Osteoblast (primary cell): ENCODE measurements around the gene IL1RL2. TPM values are rescaled to one million over a fixed set of nuclear protein-coding genes. Genes with fewer than 3 reads are reported as not detected.
A peak's percentile ranks its signal among the peaks of the same experiment; 100 is the strongest.

Source experiments
- DNase-seq: peaks from one replicate; pipeline ENCODE4 v3.0.0; 2011; ENCODE audit warnings: low spot score, mixed read lengths; ENCODE audit not compliant: insufficient read length; ENCODE audit errors: missing footprints
- H2AFZ ChIP-seq: 2 replicates; pipeline ENCODE4 v1.6.0; 2011; ENCODE audit warnings: mild to moderate bottlenecking, low read length
- H3K27ac ChIP-seq: 2 replicates; pipeline ENCODE4 v1.5.1; 2011; ENCODE audit warnings: mild to moderate bottlenecking, low read depth, low read length, moderate library complexity
- H3K27me3 ChIP-seq: 2 replicates; pipeline ENCODE4 v1.6.0; 2012; ENCODE audit warnings: mild to moderate bottlenecking, control low read depth, inconsistent platforms, low read length, moderate library complexity; ENCODE audit not compliant: insufficient read depth
- H3K36me3 ChIP-seq: 2 replicates; pipeline ENCODE4 v1.5.1; 2011; ENCODE audit warnings: mild to moderate bottlenecking, low read length, control low read depth, moderate library complexity; ENCODE audit not compliant: insufficient read depth
- H3K4me1 ChIP-seq: 2 replicates; pipeline ENCODE4 v1.5.1; 2011; ENCODE audit warnings: mild to moderate bottlenecking, low read length, control low read depth, moderate library complexity; ENCODE audit not compliant: insufficient read depth
- H3K4me2 ChIP-seq: 2 replicates; pipeline ENCODE4 v1.6.0; 2011; ENCODE audit warnings: mild to moderate bottlenecking, low read length; ENCODE audit not compliant: insufficient read depth
- H3K4me3 ChIP-seq: fragments of 200-600 bp; sonication (generic); 3 replicates; pipeline ENCODE4 v1.5.1; 2012; ENCODE audit warnings: mild to moderate bottlenecking, low read length, inconsistent platforms; ENCODE audit not compliant: insufficient read depth
- H3K79me2 ChIP-seq: 2 replicates; pipeline ENCODE4 v1.6.0; 2012; ENCODE audit warnings: mild to moderate bottlenecking, low read length, control low read depth, inconsistent platforms; ENCODE audit not compliant: insufficient read depth
- H3K9me3 ChIP-seq: 2 replicates; pipeline ENCODE4 v1.5.1; 2011; ENCODE audit warnings: low read depth, low read length, control low read depth
- H4K20me1 ChIP-seq: 2 replicates; pipeline ENCODE4 v1.6.0; 2012; ENCODE audit warnings: mild to moderate bottlenecking, low read length, control low read depth; ENCODE audit not compliant: insufficient read depth
- total RNA-seq: library from RNA; depleted of rRNA; stranded (reverse); fragments of >200 nt; gene quantifications from 2 replicates; pipeline ENCODE4 v1.2.3, GENCODE V29; 2012
- TF ChIP-seq, protein P1 (sequence below): IDR thresholded peaks from 2 replicates; pipeline ENCODE4 v1.5.1; 2011; ENCODE audit warnings: mild to moderate bottlenecking, low read depth, low read length, moderate library complexity; ENCODE audit errors: extremely low read depth

Gene IL1RL2
- total RNA-seq, 1 donor, result 0.72 TPM

DNA sequence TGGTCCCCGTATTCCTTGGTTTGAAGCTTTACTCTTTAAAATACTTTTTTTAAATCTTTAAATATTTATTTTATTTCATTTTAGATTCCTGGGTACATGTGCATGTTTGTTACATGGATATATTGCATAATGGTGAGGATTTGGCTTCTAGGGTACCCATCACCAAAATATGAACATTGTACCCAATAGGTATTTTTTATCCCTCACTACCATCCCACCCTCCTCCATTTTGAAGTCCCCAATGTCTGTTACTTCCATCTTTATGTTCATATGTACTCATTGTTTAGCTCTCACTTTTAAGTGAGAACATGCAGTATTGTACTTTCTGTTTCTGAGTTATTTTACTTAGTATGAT lies 65.0 kb downstream of the IL1RL2 start:
- Histone ChIP-seq H3K36me3 (no peaks in the 10 kb centered on the region), H3K27ac (no peak overlapping the region), H3K9me3 (no peaks in the 10 kb centered on the region), H3K79me2 (no peaks in the 10 kb centered on the region), H3K4me2 (peak overlapping the region; percentile 87), H4K20me1 (no peaks in the 10 kb centered on the region), H2AFZ (no peak overlapping the region), H3K4me1 (peaks cover 4% of the 10 kb centered on the region), H3K4me3 (no peak overlapping the region), H3K27me3 (no peaks in the 10 kb centered on the region)
- DNase-seq, result no peak
- TF ChIP-seq, protein P1, sequence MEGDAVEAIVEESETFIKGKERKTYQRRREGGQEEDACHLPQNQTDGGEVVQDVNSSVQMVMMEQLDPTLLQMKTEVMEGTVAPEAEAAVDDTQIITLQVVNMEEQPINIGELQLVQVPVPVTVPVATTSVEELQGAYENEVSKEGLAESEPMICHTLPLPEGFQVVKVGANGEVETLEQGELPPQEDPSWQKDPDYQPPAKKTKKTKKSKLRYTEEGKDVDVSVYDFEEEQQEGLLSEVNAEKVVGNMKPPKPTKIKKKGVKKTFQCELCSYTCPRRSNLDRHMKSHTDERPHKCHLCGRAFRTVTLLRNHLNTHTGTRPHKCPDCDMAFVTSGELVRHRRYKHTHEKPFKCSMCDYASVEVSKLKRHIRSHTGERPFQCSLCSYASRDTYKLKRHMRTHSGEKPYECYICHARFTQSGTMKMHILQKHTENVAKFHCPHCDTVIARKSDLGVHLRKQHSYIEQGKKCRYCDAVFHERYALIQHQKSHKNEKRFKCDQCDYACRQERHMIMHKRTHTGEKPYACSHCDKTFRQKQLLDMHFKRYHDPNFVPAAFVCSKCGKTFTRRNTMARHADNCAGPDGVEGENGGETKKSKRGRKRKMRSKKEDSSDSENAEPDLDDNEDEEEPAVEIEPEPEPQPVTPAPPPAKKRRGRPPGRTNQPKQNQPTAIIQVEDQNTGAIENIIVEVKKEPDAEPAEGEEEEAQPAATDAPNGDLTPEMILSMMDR, result no peak

- H3K27me3 ChIP-seq, result no peaks in the 10 kb centered on the region
- TF ChIP-seq, protein P1, result no peak
- H3K4me2 ChIP-seq, result no peak overlapping the region
- peaks cover 4% of the 10 kb centered on the region for H3K4me1 ChIP-seq
- no peaks in the 10 kb centered on the region for H4K20me1 ChIP-seq
- H2AFZ ChIP-seq, result no peak overlapping the region
- H3K27ac ChIP-seq, result no peak overlapping the region
- no peak overlapping the region for H3K4me3 ChIP-seq
- H3K36me3 ChIP-seq, result no peaks in the 10 kb centered on the region
- DNase-seq, result no peak
- no peaks in the 10 kb centered on the region for H3K79me2 ChIP-seq
- no peaks in the 10 kb centered on the region for H3K9me3 ChIP-seq
Observed at GRCh38 chr2:102252236-102252635, 65.4 kb downstream of the IL1RL2 start.

DNA sequence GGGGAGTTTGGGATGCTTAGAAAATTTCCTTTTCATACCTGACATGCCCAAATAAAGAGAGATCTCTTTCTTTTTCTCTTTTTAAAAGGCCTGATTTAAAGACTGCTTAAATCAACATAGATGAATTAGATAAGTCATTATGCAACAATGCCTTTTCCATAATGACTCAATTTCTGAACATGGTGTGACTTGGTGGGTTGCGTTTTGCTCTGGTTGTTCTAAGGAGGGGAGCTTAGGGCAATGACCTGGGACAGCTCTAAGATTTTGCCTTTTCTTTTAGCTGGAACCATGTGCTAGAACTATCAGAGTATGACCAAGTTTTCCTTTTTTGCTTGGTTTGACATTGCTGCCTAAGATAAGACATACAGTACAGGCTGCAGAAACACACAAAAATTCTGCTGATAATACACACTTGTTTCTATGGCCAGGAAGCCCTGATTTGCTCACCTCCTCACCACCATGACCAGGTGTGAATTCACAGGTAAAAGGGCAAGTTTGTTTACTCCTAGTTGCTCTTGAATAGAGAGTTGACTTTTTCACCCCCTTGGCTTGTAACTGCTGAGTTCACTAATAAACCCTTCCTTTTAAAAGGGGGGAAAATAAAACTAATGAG lies 66.4 kb downstream of the IL1RL2 start:
- Histone ChIP-seq H2AFZ (no peak overlapping the region), H3K27ac (no peak overlapping the region), H3K4me1 (peaks cover 8% of the 10 kb centered on the region), H3K9me3 (no peaks in the 10 kb centered on the region), H3K4me2 (no peak overlapping the region), H4K20me1 (no peaks in the 10 kb centered on the region), H3K79me2 (no peaks in the 10 kb centered on the region), H3K27me3 (no peaks in the 10 kb centered on the region), H3K4me3 (no peak overlapping the region), H3K36me3 (no peaks in the 10 kb centered on the region)
- TF ChIP-seq, protein P1, result no peak
- no peak for DNase-seq

DNA sequence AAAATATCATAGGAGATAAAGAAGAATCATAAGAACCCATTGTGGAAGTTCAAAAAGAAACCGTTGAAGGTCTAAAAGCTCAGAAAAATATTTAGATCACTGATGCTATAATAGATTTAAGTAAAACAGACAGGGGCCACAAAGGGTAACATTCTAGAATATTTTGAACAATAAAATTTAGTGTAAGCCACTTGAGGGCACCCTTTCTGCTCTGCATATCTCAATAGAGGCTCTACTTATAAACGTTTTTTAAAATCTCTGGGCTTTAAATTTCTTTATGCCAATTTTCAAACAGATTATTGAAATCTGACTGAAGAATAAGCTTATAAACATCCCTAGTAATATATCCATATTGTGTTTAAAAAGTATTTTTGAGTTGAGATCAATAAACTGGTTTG lies 66.9 kb downstream of the IL1RL2 start:
- no peaks in the 10 kb centered on the region for H3K27me3 ChIP-seq
- no peaks in the 10 kb centered on the region for H3K79me2 ChIP-seq
- no peak for DNase-seq
- no peak overlapping the region for H2AFZ ChIP-seq
- no peak overlapping the region for H3K4me3 ChIP-seq
- no peaks in the 10 kb centered on the region for H4K20me1 ChIP-seq
- TF ChIP-seq, protein P1, result peak; percentile 28
- no peaks in the 10 kb centered on the region for H3K9me3 ChIP-seq
- H3K4me2 ChIP-seq, result no peak overlapping the region
- no peak overlapping the region for H3K27ac ChIP-seq
- no peaks in the 10 kb centered on the region for H3K36me3 ChIP-seq
- peaks cover 13% of the 10 kb centered on the region for H3K4me1 ChIP-seq
